ENCODE results near the gene ZNF740. TPM values are rescaled to one million over a fixed set of nuclear protein-coding genes. Genes with fewer than 3 reads are reported as not detected.

ZNF740 gene
- polyA plus RNA-seq, 1 donor: 23.7 TPM

- H3K27ac ChIP-seq (ENCODE audit: low read length): peak overlapping the region; percentile 97
- no CpG with 5 or more reads among the region's 53 CpGs for WGBS (ENCODE audit: insufficient coverage, low lambda C conversion rate)
- H3K36me3 ChIP-seq (ENCODE audit: control insufficient read depth, insufficient read depth, low read length): peaks cover 2% of the 10 kb centered on the region
- no peaks in the 10 kb centered on the region for H3K27me3 ChIP-seq (ENCODE audit: control insufficient read depth, insufficient read depth, low read length)
- peak in 1 of 2 donors; percentile 83 for DNase-seq
- peaks cover 2% of the 10 kb centered on the region for H3K9me3 ChIP-seq (ENCODE audit: control insufficient read depth, low read depth, low read length)
- H3K4me1 ChIP-seq (ENCODE audit: control insufficient read depth, insufficient read depth, low read length): peaks cover 63% of the 10 kb centered on the region
- H3K4me3 ChIP-seq (ENCODE audit: low read length): peak overlapping the region; percentile 50
Observed at GRCh38 chr12:53219956-53220693, 39.6 kb downstream of the ZNF740 start.

GRCh38 chr12:53220694-53221202 lies 40.2 kb downstream of the ZNF740 start:
- Histone ChIP-seq H3K27ac (ENCODE audit: low read length) (peak overlapping the region; percentile 97), H3K4me1 (ENCODE audit: control insufficient read depth, insufficient read depth, low read length) (peaks cover 62% of the 10 kb centered on the region), H3K36me3 (ENCODE audit: control insufficient read depth, insufficient read depth, low read length) (no peaks in the 10 kb centered on the region), H3K4me3 (ENCODE audit: low read length) (peak overlapping the region; percentile 50), H3K27me3 (ENCODE audit: control insufficient read depth, insufficient read depth, low read length) (no peaks in the 10 kb centered on the region), H3K9me3 (ENCODE audit: control insufficient read depth, low read depth, low read length) (peaks cover 2% of the 10 kb centered on the region)
- DNase-seq: peak; percentile 88 to 93
- WGBS (ENCODE audit: insufficient coverage, low lambda C conversion rate): no CpG with 5 or more reads among the region's 42 CpGs

GRCh38 chr12:53221203-53222080 lies 40.9 kb downstream of the ZNF740 start:
- no peaks in the 10 kb centered on the region for H3K27me3 ChIP-seq (ENCODE audit: control insufficient read depth, insufficient read depth, low read length)
- peak overlapping the region; percentile 97 for H3K27ac ChIP-seq (ENCODE audit: low read length)
- H3K4me3 ChIP-seq (ENCODE audit: low read length): peak overlapping the region; percentile 50
- no peaks in the 10 kb centered on the region for H3K36me3 ChIP-seq (ENCODE audit: control insufficient read depth, insufficient read depth, low read length)
- H3K4me1 ChIP-seq (ENCODE audit: control insufficient read depth, insufficient read depth, low read length): peaks cover 55% of the 10 kb centered on the region
- H3K9me3 ChIP-seq (ENCODE audit: control insufficient read depth, low read depth, low read length): peaks cover 2% of the 10 kb centered on the region
- peak; percentile 50 to 79 for DNase-seq
- WGBS (ENCODE audit: insufficient coverage, low lambda C conversion rate): 0% methylated on average over 2 of the region's 72 CpGs

GRCh38 chr12:53222170-53222721 lies 41.7 kb downstream of the ZNF740 start:
- H3K4me1 ChIP-seq (ENCODE audit: control insufficient read depth, insufficient read depth, low read length): peaks cover 47% of the 10 kb centered on the region
- H3K36me3 ChIP-seq (ENCODE audit: control insufficient read depth, insufficient read depth, low read length): no peaks in the 10 kb centered on the region
- WGBS (ENCODE audit: insufficient coverage, low lambda C conversion rate): 14% methylated on average over 1 of the region's 5 CpGs
- H3K27ac ChIP-seq (ENCODE audit: low read length): peak overlapping the region; percentile 97
- peak overlapping the region; percentile 50 for H3K4me3 ChIP-seq (ENCODE audit: low read length)
- peaks cover 2% of the 10 kb centered on the region for H3K9me3 ChIP-seq (ENCODE audit: control insufficient read depth, low read depth, low read length)
- H3K27me3 ChIP-seq (ENCODE audit: control insufficient read depth, insufficient read depth, low read length): no peaks in the 10 kb centered on the region
- no peak for DNase-seq

GRCh38 chr12:53222806-53223261 lies 42.3 kb downstream of the ZNF740 start:
- Histone ChIP-seq H3K9me3 (ENCODE audit: control insufficient read depth, low read depth, low read length) (peaks cover 2% of the 10 kb centered on the region), H3K36me3 (ENCODE audit: control insufficient read depth, insufficient read depth, low read length) (no peaks in the 10 kb centered on the region), H3K27me3 (ENCODE audit: control insufficient read depth, insufficient read depth, low read length) (no peaks in the 10 kb centered on the region), H3K4me3 (ENCODE audit: low read length) (no peak overlapping the region), H3K27ac (ENCODE audit: low read length) (peak overlapping the region; percentile 97), H3K4me1 (ENCODE audit: control insufficient read depth, insufficient read depth, low read length) (peaks cover 42% of the 10 kb centered on the region)
- DNase-seq: no peak
- 40% methylated on average over 2 of the region's 4 CpGs for WGBS (ENCODE audit: insufficient coverage, low lambda C conversion rate)

GRCh38 chr12:53223389-53224060 lies 43.0 kb downstream of the ZNF740 start:
- WGBS (ENCODE audit: insufficient coverage, low lambda C conversion rate): no CpG with 5 or more reads among the region's 16 CpGs
- Histone ChIP-seq H3K9me3 (ENCODE audit: control insufficient read depth, low read depth, low read length) (peaks cover 2% of the 10 kb centered on the region), H3K4me1 (ENCODE audit: control insufficient read depth, insufficient read depth, low read length) (peaks cover 38% of the 10 kb centered on the region), H3K36me3 (ENCODE audit: control insufficient read depth, insufficient read depth, low read length) (no peaks in the 10 kb centered on the region), H3K27me3 (ENCODE audit: control insufficient read depth, insufficient read depth, low read length) (no peaks in the 10 kb centered on the region), H3K27ac (ENCODE audit: low read length) (peak overlapping the region; percentile 97), H3K4me3 (ENCODE audit: low read length) (no peak overlapping the region)
- no peak for DNase-seq

- H3K4me3 ChIP-seq (ENCODE audit: low read length): no peak overlapping the region
- peak overlapping the region; percentile 43 for H3K27ac ChIP-seq (ENCODE audit: low read length)
- H3K4me1 ChIP-seq (ENCODE audit: control insufficient read depth, insufficient read depth, low read length): peaks cover 35% of the 10 kb centered on the region
- H3K9me3 ChIP-seq (ENCODE audit: control insufficient read depth, low read depth, low read length): peaks cover 2% of the 10 kb centered on the region
- no peaks in the 10 kb centered on the region for H3K36me3 ChIP-seq (ENCODE audit: control insufficient read depth, insufficient read depth, low read length)
- no CpG with 5 or more reads among the region's 11 CpGs for WGBS (ENCODE audit: insufficient coverage, low lambda C conversion rate)
- no peak for DNase-seq
- H3K27me3 ChIP-seq (ENCODE audit: control insufficient read depth, insufficient read depth, low read length): peaks cover 3% of the 10 kb centered on the region
Observed at GRCh38 chr12:53224061-53224896, 43.8 kb downstream of the ZNF740 start.

GRCh38 chr12:53224897-53225634 lies 44.5 kb downstream of the ZNF740 start:
- no peak overlapping the region for H3K27ac ChIP-seq (ENCODE audit: low read length)

More at GRCh38 chr12:53224897-53225634, 44.5 kb downstream of the ZNF740 start:
- H3K4me3 ChIP-seq (ENCODE audit: low read length): no peak overlapping the region
- H3K36me3 ChIP-seq (ENCODE audit: control insufficient read depth, insufficient read depth, low read length): no peaks in the 10 kb centered on the region
- peaks cover 2% of the 10 kb centered on the region for H3K9me3 ChIP-seq (ENCODE audit: control insufficient read depth, low read depth, low read length)
- 62% methylated on average over 5 of the region's 10 CpGs for WGBS (ENCODE audit: insufficient coverage, low lambda C conversion rate)
- peaks cover 3% of the 10 kb centered on the region for H3K27me3 ChIP-seq (ENCODE audit: control insufficient read depth, insufficient read depth, low read length)
- H3K4me1 ChIP-seq (ENCODE audit: control insufficient read depth, insufficient read depth, low read length): peaks cover 30% of the 10 kb centered on the region
- DNase-seq: no peak

Data from large intestine (tissue), 3 donors.